Astrocyte of the cerebellum (primary cell): ENCODE data around the gene ATXN10.
A peak's percentile ranks its signal among the peaks of the same experiment; 100 is the strongest.

Experiments used
- DNase-seq: peaks from one replicate; pipeline ENCODE4 v3.0.0-alpha.2; 2011; ENCODE audit warnings: low read depth
- H3K4me3 ChIP-seq: 2 replicates; pipeline ENCODE4 v1.5.1; 2011; ENCODE audit warnings: mild to moderate bottlenecking, low read depth, low read length, moderate library complexity
- CTCF ChIP-seq: IDR thresholded peaks from 2 replicates; pipeline ENCODE4 v1.5.1; 2012; ENCODE audit warnings: low read length, low read depth, moderate library complexity, mild to moderate bottlenecking; ENCODE audit errors: missing control alignments
- in situ Hi-C: cut with HindIII; loops from 2 replicates; pipeline ENCODE4 v1.10.0; 2017; ENCODE audit warnings: low sequenced_read_pairs

Gene ATXN10

GRCh38 chr22:45718391-45718790 lies 46.8 kb downstream of the ATXN10 start:
- in situ Hi-C loops: no loop called here
- H3K4me3 ChIP-seq: no peak overlapping the region
- no peak for DNase-seq
- no peak for TF ChIP-seq CTCF

- no peak for DNase-seq
- H3K4me3 ChIP-seq: no peak overlapping the region
- no peak for TF ChIP-seq CTCF
- in situ Hi-C loops: no loop called here
These were observed 49.3 kb downstream of the ATXN10 start for GRCh38 chr22:45720839-45721378.

- in situ Hi-C loops: no loop called here
- no peak for DNase-seq
- H3K4me3 ChIP-seq: no peak overlapping the region
- no peak for TF ChIP-seq CTCF
These were observed 50.4 kb downstream of the ATXN10 start for GRCh38 chr22:45722006-45722405.

- in situ Hi-C loops: loop anchor here (5.0 kb wide), 1 partner anchor 84 kb away; no protein-coding TSS in a partner anchor
- no peak for TF ChIP-seq CTCF
These were observed 54.4 kb downstream of the ATXN10 start for GRCh38 chr22:45726081-45726480.

GRCh38 chr22:45731041-45731797 lies 59.6 kb downstream of the ATXN10 start:
- no peak overlapping the region for H3K4me3 ChIP-seq
- DNase-seq: no peak
- in situ Hi-C loops: no loop called here
- TF ChIP-seq CTCF: no peak

More at GRCh38 chr22:45726081-45726480, 54.4 kb downstream of the ATXN10 start:
- H3K4me3 ChIP-seq: no peak overlapping the region
- DNase-seq: no peak

GRCh38 chr22:45731798-45732495 lies 60.3 kb downstream of the ATXN10 start:
- in situ Hi-C loops: no loop called here
- TF ChIP-seq CTCF: peak; percentile 64
- H3K4me3 ChIP-seq: no peak overlapping the region
- DNase-seq: no peak
